Activated naive CD8-positive, alpha-beta T cell treated with anti-CD3 and anti-CD28 coated beads for 36 hours (primary cell): ENCODE measurements around the gene P2RY8. TPM values are rescaled to one million over a fixed set of nuclear protein-coding genes. Genes with fewer than 3 reads are reported as not detected.
"Not testable (repeated sequence)": the region's sequence is repeated elsewhere in the genome, so short reads cannot be mapped to it uniquely, and the experiment has no call there.

Experiments used
- DNase-seq: peaks from one replicate; pipeline ENCODE4 v3.0.0; 2021
- H3K27ac Mint-ChIP-seq: one replicate; pipeline ENCODE4 v1.8.0; 2022; ENCODE audit warnings: mild to moderate bottlenecking, moderate library complexity, mixed read lengths
- H3K27me3 Mint-ChIP-seq: one replicate; pipeline ENCODE4 v1.8.0; 2022; ENCODE audit warnings: mild to moderate bottlenecking, mixed read lengths
- H3K36me3 Mint-ChIP-seq: one replicate; pipeline ENCODE4 v1.8.0; 2021; ENCODE audit warnings: mild to moderate bottlenecking, mixed read lengths
- H3K4me1 Mint-ChIP-seq: one replicate; pipeline ENCODE4 v1.8.0; 2021; ENCODE audit warnings: mixed read lengths
- H3K4me3 Mint-ChIP-seq: one replicate; pipeline ENCODE4 v1.8.0; 2022; ENCODE audit warnings: mild to moderate bottlenecking, moderate library complexity, mixed read lengths
- H3K9me3 Mint-ChIP-seq: one replicate; pipeline ENCODE4 v1.8.0; 2022; ENCODE audit warnings: mixed read lengths
- total RNA-seq, 2 experiments: library from RNA; stranded (reverse); gene quantifications; one replicate each; pipeline ENCODE4 v1.2.3, GENCODE V29; 2021

Gene P2RY8
- total RNA-seq, 2 experiments from 2014 or later, result 12.5 to 13.3 TPM

DNA sequence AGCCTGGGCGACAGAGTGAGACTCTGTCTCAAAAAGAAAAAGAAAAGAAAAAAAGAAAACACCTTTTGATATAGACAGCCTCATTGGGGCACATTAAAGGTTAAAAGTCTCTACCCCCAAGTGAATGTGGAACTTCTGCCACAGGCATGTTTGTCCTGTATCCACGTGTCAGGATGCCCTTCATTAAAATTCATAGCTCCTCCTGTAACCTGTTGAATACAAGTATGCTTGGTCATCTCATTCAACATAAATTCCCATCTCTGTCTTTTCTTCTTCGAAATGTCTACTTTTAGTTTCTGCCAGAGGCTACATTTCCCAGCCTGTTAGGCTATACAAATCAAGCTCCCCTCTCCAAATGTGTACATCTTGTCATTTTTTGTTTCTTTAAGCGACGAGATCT is 25.8 kb downstream of the P2RY8 start:
- Mint-ChIP-seq H3K36me3 (peaks cover 36% of the 10 kb centered on the region), H3K4me3 (no peak overlapping the region), H3K27ac (peak overlapping the region; percentile 22), H3K27me3 (no peaks in the 10 kb centered on the region), H3K9me3 (peaks cover 6% of the 10 kb centered on the region), H3K4me1 (peaks cover 11% of the 10 kb centered on the region)
- no peak for DNase-seq

DNA sequence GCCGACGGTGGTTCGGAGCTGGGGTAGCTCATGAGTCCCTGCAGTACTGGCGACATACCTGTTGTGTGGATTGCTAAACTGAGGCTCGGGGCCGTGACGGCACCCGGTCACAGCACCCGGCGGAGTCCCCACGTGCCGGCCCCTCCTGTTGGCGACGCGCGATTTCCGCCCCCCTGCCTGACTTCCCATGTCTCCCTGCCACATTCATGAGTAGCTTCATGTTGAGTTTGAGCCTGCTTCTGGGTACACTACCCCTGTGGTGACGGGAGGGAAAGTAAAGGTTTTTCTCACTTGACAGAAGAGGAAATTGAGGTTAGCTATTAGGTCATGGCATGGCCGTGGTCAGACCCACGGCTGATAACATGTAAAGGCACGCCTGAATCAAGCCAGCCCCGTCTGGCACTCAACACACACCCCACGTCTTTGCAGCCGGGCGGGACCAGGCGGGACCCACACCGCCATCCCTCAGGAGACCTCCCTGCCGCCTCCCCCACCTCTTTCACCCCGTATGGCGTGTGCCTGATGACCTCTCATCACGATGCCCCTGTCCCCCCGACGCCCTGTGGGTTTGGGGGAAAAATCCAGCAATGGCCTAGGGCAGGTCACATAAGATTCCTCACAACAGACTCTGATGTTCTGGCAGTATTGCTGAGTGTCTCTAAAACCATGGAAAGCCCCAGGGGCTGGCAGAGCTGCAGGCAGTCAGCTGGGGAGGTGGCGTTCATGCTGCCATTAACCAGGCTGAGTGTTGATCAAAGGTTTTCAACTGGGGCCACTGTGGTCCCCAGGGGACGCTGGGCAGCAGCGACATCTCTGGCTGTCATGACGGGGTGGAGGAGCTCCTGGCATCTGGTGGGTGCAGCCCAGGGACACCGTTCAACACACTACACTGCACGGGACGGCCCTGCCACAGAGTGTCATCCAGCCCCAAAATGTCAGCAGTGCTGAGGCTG is 29.2 kb downstream of the P2RY8 start:
- H3K36me3 Mint-ChIP-seq, result peaks cover 23% of the 10 kb centered on the region
- no peaks in the 10 kb centered on the region for H3K27me3 Mint-ChIP-seq
- no peaks in the 10 kb centered on the region for H3K9me3 Mint-ChIP-seq
- H3K4me3 Mint-ChIP-seq, result no peak overlapping the region
- DNase-seq, result no peak
- peaks cover 22% of the 10 kb centered on the region for H3K4me1 Mint-ChIP-seq
- H3K27ac Mint-ChIP-seq, result peak overlapping the region; percentile 82

- H3K4me1 Mint-ChIP-seq, result peaks cover 28% of the 10 kb centered on the region
- H3K27ac Mint-ChIP-seq, result no peak overlapping the region
- peaks cover 19% of the 10 kb centered on the region for H3K36me3 Mint-ChIP-seq
Measured at GRCh38 chrX:1506916-1507315, 30.1 kb downstream of the P2RY8 start.

DNA sequence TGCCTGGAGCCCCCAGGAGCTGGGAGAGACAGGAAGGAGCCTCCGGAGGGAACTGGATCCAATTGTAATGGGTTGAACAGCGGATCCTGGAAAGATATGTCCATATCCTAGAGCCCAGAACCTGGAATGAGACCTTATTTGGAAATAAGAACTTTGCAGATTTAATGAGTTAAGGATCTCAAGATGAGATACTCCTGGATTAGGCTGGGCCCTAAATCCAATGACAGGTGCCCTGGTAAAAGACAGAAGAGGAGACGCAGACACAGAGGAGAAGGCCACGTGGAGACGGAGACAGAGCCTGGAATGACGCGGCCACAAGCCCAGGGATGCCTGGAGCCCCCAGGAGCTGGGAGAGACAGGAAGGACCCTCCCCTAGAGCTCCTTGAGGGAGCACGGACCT is 34.1 kb downstream of the P2RY8 start:
- peaks cover 13% of the 10 kb centered on the region for H3K36me3 Mint-ChIP-seq
- H3K27me3 Mint-ChIP-seq, result no peaks in the 10 kb centered on the region
- no peak overlapping the region for H3K4me3 Mint-ChIP-seq
- H3K27ac Mint-ChIP-seq, result peak overlapping the region; percentile 75
- DNase-seq, result no peak
- H3K9me3 Mint-ChIP-seq, result no peaks in the 10 kb centered on the region
- H3K4me1 Mint-ChIP-seq, result peaks cover 31% of the 10 kb centered on the region

More at GRCh38 chrX:1506916-1507315, 30.1 kb downstream of the P2RY8 start:
- Mint-ChIP-seq H3K9me3 (no peaks in the 10 kb centered on the region), H3K4me3 (no peak overlapping the region), H3K27me3 (no peaks in the 10 kb centered on the region)
- no peak for DNase-seq

DNA sequence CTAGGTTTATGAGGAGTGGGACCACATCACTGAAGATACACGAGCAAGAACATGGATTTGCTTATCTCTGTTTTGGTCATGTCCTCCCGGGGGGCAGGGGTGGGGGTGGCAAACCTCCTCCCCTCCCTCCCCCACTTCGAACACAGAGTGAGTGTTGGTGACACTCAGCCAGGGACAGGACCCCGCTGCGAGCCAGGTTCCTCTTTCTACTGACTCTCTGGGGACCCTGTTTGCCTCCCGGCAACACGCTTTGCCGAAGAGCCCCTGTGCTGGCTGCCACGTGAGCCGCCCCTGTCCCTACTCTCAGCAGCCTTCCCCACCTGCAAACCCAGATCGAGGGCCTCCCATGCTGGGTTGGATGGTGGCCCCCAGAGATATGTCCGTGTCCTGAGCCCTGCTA is 34.7 kb downstream of the P2RY8 start:
- DNase-seq, result no peak
- Mint-ChIP-seq H3K27ac (peak overlapping the region; percentile 75), H3K36me3 (peaks cover 11% of the 10 kb centered on the region), H3K27me3 (no peaks in the 10 kb centered on the region), H3K9me3 (no peaks in the 10 kb centered on the region), H3K4me1 (peaks cover 27% of the 10 kb centered on the region), H3K4me3 (no peak overlapping the region)

- peaks cover 6% of the 10 kb centered on the region for H3K36me3 Mint-ChIP-seq
- H3K27me3 Mint-ChIP-seq, result no peaks in the 10 kb centered on the region
- H3K9me3 Mint-ChIP-seq, result no peaks in the 10 kb centered on the region
- DNase-seq, result no peak
- H3K27ac Mint-ChIP-seq, result peak overlapping the region; percentile 72
- peaks cover 25% of the 10 kb centered on the region for H3K4me1 Mint-ChIP-seq
- H3K4me3 Mint-ChIP-seq, result no peak overlapping the region
Measured at GRCh38 chrX:1500701-1501624, 36.0 kb downstream of the P2RY8 start.

DNA sequence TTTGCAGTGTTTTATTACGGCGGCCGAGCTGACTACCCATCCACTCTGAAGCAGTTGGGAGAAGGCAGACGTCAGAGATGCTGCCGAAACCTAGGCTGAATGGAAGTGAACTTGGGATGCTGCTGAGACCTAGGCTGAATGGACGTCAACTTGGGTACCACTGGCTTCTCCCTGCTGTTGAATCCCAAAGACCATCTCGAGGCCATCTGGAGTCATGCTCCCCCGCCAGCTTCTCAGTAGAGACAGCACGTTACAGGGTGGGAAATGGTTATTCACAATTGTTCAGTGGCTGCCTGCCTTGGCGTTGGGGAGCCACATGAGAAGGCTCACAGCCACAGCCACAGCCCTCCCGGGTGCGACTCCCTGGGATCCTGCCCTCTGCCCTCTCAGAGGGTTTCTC is 40.9 kb downstream of the P2RY8 start:
- peak overlapping the region; percentile 77 for H3K27ac Mint-ChIP-seq
- no peaks in the 10 kb centered on the region for H3K27me3 Mint-ChIP-seq
- peaks cover 13% of the 10 kb centered on the region for H3K36me3 Mint-ChIP-seq
- H3K4me3 Mint-ChIP-seq, result no peak overlapping the region
- peaks cover 24% of the 10 kb centered on the region for H3K4me1 Mint-ChIP-seq
- DNase-seq, result no peak
- peaks cover 9% of the 10 kb centered on the region for H3K9me3 Mint-ChIP-seq

- peak overlapping the region; percentile 42 for H3K27ac Mint-ChIP-seq
- H3K27me3 Mint-ChIP-seq, result no peaks in the 10 kb centered on the region
- H3K9me3 Mint-ChIP-seq, result peaks cover 9% of the 10 kb centered on the region
- no peak for DNase-seq
- H3K4me1 Mint-ChIP-seq, result peaks cover 22% of the 10 kb centered on the region
- no peak overlapping the region for H3K4me3 Mint-ChIP-seq
- peaks cover 18% of the 10 kb centered on the region for H3K36me3 Mint-ChIP-seq
Measured at GRCh38 chrX:1493877-1494510, 43.0 kb downstream of the P2RY8 start.

DNA sequence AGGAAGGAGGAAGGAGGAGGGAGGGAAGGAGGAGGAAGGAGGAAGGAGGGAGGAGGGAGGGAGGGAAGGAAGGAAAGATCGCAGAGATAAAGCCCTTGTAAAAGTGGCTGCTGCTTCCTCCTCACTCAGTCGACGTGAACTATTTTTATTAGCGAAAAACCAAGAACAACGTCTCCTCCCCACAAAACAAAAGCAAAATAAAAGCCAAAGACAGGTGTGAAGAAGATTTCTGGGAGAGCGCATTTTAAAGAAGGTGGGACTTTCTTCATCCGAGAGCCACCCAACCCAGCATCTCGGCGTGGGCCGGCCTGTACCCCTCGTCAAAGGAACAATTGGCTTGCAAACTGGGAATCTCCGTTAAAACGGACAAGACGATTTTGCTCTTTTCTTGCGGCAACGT is 43.6 kb downstream of the P2RY8 start:
- Mint-ChIP-seq H3K27ac (peak overlapping the region; percentile 12), H3K4me3 (no peak overlapping the region), H3K4me1 (peaks cover 20% of the 10 kb centered on the region), H3K36me3 (peaks cover 24% of the 10 kb centered on the region), H3K27me3 (no peaks in the 10 kb centered on the region), H3K9me3 (peaks cover 9% of the 10 kb centered on the region)
- no peak for DNase-seq

- H3K4me3 Mint-ChIP-seq, result no peak overlapping the region
- peaks cover 9% of the 10 kb centered on the region for H3K9me3 Mint-ChIP-seq
- DNase-seq, result no peak
- no peaks in the 10 kb centered on the region for H3K27me3 Mint-ChIP-seq
- H3K4me1 Mint-ChIP-seq, result peaks cover 20% of the 10 kb centered on the region
- H3K27ac Mint-ChIP-seq, result peak overlapping the region; percentile 65
- H3K36me3 Mint-ChIP-seq, result peaks cover 24% of the 10 kb centered on the region
Measured at GRCh38 chrX:1492421-1493012, 44.5 kb downstream of the P2RY8 start.

DNA sequence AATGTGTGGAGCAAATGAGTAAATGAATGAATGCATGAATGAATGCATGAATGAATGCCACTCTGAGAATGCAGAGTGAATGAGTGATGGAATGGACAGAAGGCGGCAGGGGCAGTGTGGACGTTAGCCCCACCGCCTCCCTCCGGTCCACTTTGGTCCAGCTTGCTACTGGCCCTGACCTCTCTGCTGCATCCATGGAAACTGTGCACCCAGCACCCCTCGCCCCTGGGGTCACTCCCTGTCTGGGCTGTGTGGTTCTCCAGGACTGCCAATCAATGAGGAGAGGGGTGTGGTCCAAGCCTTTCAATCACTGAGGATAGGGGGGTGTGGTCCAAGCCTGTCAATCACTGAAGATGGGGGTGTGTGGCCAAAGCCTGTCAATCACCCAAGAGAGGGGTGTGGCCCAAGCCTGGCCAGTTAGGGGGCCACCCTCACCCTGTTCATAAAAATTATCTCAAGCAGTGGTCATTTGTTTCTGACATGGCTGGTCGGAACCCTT is 45.1 kb downstream of the P2RY8 start:
- Mint-ChIP-seq H3K27ac (peak overlapping the region; percentile 47), H3K4me1 (peaks cover 22% of the 10 kb centered on the region), H3K9me3 (peaks cover 9% of the 10 kb centered on the region), H3K36me3 (peaks cover 24% of the 10 kb centered on the region), H3K27me3 (no peaks in the 10 kb centered on the region), H3K4me3 (peak overlapping the region; percentile 29)
- peak; percentile 69 for DNase-seq

DNA sequence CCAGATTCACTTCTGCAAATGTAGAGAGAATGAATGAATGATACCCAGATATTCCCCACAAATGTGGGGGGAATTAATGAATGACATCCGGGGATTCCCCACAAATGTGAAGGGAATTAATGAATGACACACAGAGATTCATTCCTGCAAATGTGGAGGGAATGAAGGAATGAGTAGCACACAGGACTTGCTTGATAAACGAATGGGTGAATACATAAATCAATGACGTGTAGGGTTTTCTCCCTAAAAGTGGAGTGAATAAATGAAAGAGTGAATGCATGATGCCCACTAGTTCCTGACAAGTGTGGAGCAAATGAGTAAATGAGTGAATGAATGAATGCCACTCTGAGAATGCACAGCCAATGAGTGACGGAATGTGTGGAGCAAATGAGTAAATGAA is 45.7 kb downstream of the P2RY8 start:
- H3K4me3 Mint-ChIP-seq, H3K27ac Mint-ChIP-seq, H3K9me3 Mint-ChIP-seq, H3K27me3 Mint-ChIP-seq, DNase-seq: not testable (repeated sequence)
- peaks cover 25% of the 10 kb centered on the region for H3K36me3 Mint-ChIP-seq
- peaks cover 19% of the 10 kb centered on the region for H3K4me1 Mint-ChIP-seq

DNA sequence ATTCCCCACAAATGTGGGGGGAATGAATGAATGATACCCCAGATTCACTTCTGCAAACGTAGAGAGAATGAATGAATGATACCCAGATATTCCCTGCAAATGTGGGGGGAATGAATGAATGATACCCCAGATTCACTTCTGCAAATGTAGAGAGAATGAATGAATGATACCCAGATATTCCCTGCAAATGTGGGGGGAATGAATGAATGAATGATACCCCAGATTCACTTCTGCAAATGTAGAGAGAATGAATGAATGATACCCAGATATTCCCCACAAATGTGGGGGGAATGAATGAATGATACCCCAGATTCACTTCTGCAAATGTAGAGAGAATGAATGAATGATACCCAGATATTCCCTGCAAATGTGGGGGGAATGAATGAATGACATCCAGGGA is 46.3 kb downstream of the P2RY8 start:
- H3K27me3 Mint-ChIP-seq, H3K27ac Mint-ChIP-seq, DNase-seq, H3K4me3 Mint-ChIP-seq: not testable (repeated sequence)
- peaks cover 28% of the 10 kb centered on the region for H3K36me3 Mint-ChIP-seq
- H3K9me3 Mint-ChIP-seq, result peaks cover 11% of the 10 kb centered on the region
- peaks cover 19% of the 10 kb centered on the region for H3K4me1 Mint-ChIP-seq

DNA sequence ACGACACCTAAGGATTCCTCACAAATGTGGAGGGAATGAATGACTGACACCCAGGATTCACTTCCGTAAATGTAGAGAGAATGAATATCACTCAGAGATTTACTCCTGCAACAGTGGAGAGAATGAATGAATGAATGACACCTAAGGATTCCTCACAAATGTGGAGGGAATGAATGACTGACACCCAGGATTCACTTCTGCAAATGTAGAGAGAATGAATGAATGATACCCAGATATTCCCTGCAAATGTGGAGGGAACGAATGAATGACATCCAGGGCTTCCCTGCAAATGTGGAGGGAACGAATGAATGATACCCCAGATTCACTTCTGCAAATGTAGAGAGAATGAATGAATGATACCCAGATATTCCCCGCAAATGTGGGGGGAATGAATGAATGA is 47.6 kb downstream of the P2RY8 start:
- DNase-seq, H3K27ac Mint-ChIP-seq, H3K27me3 Mint-ChIP-seq, H3K4me3 Mint-ChIP-seq: not testable (repeated sequence)
- Mint-ChIP-seq H3K9me3 (peaks cover 11% of the 10 kb centered on the region), H3K4me1 (peaks cover 21% of the 10 kb centered on the region), H3K36me3 (peaks cover 30% of the 10 kb centered on the region)
